Germinal center (tissue), 1 donor: ENCODE data around the gene MCM7.

Experiments
- DNase-seq: peaks from one replicate; pipeline ENCODE4 v3.0.0; 2012; ENCODE audit warnings: mixed read lengths, low spot score

The MCM7 gene

DNA sequence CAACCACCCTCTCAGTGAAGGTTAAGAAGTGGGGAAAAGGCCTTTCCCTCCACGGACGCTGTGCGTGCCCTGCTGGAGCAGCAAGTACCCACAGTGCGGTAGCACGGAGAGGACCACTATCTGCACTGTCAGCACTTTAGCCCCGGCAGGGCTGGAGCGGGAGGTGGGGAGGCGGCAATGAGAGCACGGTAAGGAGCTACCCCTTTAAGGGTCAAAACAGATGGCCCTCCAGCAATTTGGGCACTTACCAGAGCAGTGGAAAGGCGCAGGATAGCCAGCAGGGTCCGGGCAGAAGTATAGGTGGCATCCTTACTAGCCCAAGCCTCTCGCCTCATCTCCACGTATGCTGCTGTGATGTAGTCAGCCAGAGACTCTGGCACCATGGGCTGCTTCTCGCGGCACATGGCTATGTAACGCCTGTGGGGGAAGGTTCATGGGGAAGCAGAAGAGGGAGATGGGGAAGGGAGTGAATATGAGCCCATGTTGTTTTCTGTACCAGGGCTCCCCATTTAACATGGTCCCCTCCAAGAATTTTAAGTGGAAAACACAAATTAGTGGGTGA is 7.2 kb downstream of the MCM7 start:
- DNase-seq = no peak

DNA sequence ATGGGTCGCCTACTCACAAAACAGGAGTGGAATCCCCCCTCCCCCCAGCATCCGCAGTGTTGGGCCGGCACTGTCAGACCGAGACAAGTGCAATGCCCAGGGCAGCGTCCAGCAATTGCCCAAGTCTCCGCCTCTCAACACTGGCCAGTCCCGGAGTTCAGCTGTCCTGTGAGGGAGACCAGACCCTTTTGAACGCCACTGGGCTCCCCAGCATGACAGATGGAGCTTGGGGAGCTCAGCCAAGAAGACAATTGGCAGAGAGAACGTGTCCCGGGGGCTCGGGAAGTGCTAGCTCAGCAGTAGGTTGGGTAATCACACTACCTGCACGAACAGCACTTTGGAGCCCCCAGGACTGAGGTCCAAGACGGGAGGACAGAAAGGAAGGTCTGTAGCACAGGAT is 7.7 kb downstream of the MCM7 start:
- DNase-seq = no peak

DNA sequence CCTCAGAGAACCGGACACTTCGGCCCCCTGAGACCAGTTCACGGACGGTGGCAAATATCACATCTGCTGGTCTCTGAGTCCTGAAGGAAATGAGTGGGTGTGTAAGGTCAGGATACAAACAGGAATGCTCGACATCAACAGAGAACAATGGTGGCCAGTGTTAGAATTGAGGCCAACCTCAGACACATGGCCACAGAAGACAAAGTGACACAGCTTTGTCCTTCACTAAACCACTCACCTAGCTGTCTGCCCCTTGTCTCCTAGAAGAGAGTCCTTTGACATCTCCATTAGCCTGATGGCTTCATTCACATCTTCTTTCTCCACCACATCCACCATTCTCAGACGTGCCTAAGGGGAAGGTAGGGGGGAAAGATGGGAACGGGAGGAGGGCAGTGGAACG is 8.1 kb downstream of the MCM7 start:
- no peak for DNase-seq

DNA sequence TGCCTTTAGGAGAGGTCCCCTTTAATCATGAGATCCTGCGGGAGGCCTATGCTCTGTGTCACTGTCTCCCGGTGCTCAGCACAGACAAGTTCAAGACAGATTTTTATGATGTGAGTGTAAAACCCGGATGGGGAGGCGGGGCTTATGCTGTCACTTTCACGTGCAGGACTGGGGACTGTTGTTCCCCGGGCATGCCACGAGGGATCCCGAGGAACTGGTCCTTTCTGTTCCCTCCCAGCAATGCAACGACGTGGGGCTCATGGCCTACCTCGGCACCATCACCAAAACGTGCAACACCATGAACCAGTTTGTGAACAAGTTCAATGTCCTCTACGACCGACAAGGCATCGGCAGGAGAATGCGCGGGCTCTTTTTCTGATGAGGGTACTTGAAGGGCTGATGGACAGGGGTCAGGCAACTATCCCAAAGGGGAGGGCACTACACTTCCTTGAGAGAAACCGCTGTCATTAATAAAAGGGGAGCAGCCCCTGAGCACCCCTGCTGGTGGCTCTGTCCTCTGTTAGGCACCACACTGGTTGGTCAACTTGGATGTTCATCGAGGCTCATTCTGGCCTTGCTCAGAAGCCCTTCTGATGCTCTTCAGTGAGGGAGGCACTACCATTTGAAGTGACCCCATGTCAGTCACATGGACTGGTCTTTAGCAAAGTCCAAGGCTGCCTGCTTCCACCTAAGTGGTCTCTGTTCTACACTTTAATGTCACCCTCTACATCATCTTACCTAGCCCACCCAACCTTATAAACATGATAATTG is 9.6 kb downstream of the MCM7 start:
- no peak for DNase-seq

DNA sequence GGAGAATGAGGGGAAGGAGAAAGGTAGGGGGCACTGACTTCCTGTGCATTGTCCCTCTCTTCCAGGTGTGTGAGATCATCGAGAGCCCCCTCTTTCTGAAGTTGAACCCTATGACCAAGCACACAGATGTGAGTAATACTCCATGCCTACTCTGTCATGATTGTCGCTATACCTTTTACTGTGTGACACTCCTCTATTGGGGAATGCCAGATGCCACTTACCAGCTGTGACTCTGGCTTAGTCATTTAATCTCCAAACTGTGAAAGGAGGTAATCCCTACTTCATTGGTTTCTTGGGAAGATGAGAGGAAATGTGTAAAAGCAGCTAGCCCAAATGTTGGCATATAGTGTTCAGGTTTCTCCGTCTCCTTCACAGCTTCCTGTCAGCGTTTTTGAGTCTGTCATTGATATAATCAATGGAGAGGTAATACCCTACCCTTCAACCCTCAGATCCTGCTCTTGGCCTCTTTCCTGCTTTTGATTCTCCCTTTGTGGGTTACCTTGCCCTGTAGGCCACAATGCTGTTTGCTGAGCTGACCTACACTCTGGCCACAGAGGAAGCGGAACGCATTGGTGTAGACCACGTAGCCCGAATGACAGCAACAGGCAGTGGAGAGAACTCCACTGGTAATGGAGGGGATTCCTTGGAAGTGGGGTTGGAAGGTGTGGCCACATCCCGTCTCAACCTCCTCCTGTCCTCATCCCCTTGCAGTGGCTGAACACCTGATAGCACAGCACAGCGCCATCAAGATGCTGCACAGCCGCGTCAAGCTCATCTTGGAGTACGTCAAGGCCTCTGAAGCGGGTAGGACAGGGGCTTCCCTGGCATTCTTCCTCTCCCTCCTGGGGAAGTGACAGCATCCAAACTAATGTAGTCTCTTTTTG is 10.4 kb downstream of the MCM7 start:
- no peak for DNase-seq

DNA sequence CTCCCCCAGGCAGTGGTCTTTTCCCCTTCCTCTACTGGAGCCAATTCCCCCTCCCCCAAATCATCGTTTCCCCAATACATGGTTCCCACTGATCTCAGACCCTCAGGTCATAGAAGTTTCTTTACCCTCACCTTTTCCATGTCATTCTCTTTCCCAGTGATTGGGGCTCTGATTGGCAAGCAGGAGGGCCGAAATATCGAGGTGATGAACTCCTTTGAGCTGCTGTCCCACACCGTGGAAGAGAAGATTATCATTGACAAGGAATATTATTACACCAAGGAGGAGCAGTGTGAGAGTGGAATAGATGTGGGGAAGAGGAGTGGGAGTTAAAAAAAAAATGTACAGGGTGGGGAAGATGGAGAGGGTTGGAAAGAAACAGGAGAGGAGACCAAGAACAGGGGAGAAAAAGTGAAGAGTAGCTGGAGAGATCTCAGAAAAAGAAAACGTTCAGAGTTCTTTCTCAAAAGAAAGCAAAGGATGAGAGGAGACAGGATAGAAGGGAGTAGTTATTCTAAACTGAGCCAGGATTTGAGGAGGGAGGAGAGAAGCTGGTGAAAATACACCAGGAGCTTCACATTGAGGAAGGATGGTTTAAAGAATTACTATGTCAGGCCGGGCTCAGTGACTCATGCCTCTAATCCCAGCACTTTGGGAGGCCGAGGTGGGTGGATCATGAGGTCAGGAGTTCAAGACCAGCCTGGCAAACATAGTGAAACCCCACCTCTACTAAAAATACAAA is 11.6 kb downstream of the MCM7 start:
- no peak for DNase-seq

DNA sequence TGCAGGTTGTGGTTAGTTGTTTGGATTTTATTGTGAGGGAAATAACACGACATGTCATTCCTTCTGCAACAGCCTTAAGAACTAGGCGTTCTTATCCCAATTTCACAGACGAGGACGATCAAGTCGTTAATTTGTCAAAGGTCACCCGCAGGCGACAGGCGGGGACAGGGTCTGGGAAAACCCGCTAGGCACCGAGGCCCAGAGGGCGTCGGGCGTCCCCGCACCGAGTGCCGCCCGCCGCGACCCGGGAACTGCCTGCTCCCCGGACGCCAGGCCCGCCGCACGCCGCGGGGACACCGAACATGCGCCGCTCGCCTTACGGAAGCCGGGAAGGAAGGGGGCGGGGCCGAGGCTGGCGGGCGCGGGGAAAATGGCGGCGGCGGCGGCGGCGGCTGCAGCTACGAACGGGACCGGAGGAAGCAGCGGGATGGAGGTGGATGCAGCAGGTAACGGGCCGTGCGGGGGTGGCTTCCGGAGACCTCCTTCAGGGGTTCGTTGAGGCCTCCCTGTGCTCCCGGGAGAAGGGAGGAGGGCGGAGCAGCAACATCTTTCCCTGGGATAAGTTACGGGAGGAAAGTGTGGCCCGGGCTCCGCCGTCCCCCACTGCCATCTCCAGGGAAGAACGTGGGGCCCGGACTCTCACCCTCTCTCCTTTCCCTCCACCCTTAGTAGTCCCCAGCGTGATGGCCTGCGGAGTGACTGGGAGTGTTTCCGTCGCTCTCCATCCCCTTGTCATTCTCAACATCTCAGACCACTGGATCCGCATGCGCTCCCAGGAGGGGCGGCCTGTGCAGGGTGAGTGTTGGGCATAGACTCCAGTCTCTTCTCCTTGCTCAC is 12.4 kb downstream of the MCM7 start, which contains the start of gene COPS6:
Gene COPS6, plus strand, starts transcription at position 349 of the 837 bp plus-strand sequence. Its CDS starts 22 bp downstream, at position 371.
- peak; percentile 87 for DNase-seq

DNA sequence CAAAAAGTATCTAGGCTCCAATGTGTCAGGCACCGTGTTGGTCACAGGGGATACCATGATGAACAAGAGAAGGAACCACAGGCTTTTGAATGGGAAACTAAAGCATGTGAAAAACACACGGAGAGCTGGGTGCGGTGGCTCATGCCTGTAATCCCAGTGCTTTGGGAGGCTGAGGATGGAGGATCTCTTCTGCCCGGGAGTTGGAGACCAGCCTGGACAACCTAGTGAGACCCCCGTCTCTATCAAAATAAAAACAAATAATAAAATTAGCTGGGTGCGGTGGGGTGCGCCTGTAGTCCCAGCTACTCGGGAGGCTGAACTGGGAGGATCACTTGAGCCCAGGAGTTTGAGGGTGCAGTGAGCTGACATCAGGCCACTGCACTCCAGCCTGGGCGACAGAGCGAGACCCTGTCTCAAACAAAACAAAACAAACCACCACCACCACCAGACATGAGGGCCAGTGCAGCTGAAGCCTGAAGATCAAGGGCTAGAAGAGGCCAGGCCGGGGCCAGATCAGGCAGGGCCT is 13.0 kb downstream of the MCM7 start:
- no peak for DNase-seq

DNA sequence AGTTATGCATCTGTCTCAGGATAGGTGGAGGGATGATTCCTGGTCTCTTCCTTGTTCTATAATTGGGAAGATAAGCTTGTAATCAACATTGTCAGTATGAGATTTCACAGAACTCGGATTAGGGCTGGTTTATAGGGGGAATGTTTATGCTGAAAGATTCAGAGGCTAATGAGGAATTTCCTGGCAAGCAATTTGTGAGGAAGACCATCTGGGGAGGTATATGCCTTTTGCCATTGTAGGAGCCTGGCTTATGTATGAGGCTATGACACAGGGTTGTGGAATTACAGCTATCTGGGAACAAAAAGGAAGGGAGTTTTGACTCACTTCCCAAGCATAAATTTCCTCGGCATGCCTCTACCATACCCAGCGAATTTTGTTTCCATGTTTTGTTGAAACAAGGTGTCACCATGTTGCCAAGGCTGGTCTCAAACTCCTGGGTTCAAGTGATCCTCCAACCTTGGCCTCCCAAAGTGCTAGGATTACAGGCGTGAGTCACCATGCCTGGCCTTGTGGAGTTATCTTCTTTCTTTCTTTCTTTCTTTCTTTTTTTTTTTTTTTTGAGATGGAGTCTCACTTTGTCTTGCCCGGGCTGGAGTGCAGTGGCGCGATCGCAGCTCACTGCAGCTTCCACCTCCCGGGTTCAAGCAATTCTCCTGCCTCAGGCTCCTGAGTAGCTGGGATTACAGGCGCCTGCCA is 14.0 kb downstream of the MCM7 start:
- DNase-seq = no peak

DNA sequence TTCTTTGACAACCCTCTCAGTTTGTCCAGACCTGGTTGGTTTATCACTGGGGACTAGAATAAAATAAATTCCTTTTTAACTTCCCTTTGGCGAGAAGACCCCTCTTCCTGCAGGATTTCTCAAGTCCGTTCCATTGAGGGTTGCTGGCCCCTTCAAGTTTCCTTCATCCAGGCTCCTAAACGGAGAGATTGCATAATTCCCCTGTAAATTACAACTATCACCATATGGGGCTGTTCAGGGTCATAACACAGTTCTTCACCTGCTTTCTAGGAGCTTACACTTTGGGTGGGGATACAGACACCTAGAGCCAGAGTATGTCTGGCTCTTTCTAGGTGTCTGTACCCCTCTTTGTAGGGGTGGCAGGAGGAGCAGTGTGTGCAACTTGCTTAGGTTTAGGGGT is 15.7 kb downstream of the MCM7 start:
- DNase-seq = no peak

DNA sequence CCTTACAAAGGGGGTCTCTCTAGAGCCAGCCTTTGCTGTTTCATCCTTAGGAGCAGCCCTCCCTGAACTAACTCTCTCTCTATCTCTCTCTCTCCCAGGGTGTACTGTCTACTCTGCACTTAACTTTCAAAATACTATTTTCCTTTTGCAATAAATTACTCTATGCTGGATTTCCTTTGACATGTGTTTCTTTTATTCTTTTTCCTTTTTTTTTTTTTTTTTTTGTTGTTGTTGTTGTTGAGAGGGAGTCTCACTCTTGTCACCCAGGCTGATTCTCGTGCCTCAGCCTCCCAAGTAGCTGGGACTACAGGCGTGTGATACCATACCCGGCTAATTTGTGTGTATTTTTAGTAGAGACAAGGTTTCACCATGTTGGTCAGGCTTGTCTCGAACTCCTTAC is 18.2 kb downstream of the MCM7 start:
- no peak for DNase-seq

DNA sequence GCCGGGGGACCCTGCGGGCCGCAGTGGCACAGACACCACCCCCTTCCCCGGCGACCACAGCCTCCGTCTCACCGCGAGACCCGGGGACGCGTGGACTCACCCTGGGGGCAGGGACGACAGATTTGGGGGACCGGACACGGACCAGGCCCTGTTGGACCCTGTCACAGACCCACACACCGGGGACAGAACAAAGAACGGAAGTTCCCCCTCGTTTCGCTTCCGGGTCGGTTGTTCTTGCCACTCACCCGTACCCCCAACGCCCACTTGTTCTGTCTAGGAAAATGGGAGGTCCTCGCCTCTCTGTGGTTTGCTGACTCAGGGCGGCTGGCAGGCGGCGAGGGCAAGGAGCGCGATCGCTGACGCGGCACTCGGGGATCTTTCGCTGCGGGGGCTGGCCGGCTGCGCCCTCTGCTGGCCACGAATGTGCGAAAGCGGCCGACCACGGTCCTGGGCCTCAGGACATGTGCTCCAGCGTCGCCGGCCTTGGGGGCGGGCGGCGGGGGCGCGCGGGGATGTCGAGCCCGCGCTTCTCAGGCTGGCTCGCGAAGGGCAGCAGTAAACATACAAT is 19.6 kb downstream of the MCM7 start, which contains the start of gene ZNF3:
Gene ZNF3, minus strand, starts transcription at position 189 of the 568 bp plus-strand sequence. CDS start 4,366 bp downstream, outside the sequence.
- peak; percentile 92 for DNase-seq

DNA sequence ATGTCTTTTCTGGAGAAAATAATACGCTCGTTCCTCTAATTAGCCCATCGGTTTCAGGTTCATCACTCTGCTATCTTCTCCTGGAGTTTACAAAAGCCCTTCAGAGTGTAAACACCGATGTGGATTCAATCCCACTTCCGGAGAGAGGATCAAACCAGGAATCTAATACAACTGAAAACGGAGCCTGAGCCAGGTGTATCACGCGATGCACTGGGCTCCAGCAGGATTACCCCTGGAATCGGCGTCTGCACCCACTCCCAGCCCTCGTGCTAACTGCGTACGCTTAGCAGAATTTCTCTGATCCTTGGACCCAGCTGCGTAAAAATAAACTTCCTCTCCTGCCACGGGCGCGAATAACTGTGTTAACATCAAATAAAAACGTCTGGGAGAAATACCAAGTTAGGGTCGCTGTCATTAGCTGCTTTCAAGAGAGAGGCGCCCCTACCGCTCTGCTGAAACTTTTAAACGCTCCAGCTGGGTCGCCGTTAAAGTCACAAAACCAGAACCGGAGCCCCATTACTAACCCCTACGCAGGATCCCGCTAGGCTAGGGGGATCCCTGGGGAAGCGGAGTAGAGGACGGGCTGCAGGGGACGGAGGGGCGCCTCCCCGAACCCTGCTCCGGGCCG is 20.2 kb downstream of the MCM7 start:
- DNase-seq = no peak

DNA sequence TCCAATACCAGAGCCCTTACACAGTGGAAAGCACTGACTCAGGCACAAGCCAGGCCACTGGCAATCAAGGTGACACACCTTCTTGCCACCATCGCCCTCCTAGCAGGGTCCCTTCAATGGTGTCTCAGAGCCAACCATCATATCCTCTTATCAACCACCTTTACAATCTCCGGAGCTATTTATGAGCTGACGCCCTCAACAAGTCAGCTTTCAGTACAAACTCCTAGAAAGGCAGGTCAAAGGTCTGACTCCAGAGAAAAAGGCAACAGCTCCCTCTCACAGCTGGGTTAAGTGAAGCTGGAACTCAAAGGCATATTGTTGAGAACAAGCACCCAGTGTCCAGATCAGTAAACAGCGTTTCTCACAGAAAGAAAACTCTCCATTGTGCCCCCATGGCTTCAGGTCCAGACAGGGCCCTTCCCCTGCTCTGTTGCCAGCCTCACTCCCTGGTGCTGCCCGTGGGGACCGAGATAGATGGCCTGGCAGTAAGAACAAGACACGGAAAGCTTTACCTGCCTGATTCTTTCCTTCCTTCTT is 22.1 kb downstream of the MCM7 start:
- no peak for DNase-seq

DNA sequence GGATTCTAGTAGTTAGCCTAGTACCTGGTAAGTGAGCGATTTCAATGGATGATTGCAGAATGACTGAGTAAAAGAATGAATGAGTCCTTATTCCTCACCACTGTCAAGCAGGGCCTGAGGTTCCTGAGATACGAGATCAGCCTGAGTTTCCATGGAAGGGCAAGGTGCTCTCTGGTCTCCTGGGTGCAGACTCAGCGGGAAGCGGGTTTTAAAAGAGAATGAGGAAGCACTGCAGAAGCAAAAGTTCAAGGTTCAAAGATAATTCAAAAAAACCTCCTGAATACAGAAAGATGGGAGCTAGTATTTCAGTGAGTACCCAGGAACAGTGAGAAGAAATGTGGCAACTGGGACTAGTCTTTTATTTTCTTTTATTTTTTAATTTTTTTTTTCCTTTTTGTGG is 24.0 kb downstream of the MCM7 start:
- DNase-seq = no peak

DNA sequence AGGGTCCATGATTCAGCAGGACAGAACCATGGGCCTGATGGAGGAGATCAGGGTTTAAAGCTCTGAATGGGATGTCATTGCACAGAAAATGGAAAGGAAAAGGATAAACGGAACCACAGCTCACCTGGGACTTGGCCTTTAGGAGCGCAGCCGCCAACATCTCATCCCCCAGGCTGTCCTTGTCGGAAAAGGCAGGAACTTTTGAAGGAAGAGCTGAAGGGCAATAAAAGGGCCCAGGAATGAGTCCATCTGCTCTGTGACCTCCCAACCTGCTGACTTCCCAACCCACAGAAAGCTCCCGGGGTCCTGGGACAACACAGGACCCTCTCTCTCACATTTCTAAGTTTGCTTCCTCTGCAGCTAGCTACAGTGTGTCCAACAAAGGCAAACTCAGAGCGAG is 25.8 kb downstream of the MCM7 start:
- no peak for DNase-seq

DNA sequence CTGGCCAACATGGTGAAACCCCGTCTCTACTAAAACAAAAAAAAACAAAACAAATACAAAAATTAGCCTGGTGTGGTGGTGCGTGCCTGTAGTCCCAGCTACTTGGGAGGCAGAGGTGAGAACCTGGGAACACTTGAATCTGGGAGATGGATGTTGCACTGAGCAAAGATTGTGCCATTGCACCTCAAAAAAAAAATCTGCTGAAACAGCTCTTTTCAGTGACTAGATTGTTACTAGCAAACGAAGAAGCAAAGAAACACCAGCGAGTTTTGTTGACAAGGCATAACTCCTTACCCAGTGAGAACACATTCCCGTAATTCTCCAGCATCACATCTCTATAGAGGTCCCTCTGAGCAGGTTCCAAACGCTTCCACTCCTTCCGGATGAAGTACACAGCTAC is 26.4 kb downstream of the MCM7 start:
- DNase-seq = no peak

DNA sequence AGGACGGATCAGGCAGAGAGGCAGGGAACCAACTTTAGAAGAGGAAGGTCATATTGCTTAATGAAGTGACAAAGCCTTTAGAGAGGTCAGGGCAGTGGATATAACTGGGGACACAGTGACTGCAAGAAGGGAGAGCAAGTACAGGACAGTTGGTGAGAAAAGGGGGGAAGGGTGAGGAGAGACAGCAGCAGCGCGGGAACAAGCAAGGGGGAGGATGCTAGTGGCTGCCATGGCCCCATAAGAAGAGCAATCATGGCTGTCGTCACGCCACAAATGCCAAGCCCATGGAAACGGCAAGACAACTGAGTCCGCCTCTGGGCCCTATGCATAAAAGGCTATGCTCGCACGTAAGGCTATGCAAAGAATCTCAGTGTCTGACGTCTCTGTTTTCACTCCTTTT is 28.7 kb downstream of the MCM7 start:
- DNase-seq = no peak
